NCI-H1105 (cell line): Measurements from ENCODE around the gene ATRIP.
"Not testable (repeated sequence)": the region's sequence is repeated elsewhere in the genome, so short reads cannot be mapped to it uniquely, and the experiment has no call there.

ENCODE experiments used
- DNase-seq: peaks from one replicate; lab custom pipeline; 2025; lab: John Stamatoyannopoulos, UW

ATRIP gene

DNA sequence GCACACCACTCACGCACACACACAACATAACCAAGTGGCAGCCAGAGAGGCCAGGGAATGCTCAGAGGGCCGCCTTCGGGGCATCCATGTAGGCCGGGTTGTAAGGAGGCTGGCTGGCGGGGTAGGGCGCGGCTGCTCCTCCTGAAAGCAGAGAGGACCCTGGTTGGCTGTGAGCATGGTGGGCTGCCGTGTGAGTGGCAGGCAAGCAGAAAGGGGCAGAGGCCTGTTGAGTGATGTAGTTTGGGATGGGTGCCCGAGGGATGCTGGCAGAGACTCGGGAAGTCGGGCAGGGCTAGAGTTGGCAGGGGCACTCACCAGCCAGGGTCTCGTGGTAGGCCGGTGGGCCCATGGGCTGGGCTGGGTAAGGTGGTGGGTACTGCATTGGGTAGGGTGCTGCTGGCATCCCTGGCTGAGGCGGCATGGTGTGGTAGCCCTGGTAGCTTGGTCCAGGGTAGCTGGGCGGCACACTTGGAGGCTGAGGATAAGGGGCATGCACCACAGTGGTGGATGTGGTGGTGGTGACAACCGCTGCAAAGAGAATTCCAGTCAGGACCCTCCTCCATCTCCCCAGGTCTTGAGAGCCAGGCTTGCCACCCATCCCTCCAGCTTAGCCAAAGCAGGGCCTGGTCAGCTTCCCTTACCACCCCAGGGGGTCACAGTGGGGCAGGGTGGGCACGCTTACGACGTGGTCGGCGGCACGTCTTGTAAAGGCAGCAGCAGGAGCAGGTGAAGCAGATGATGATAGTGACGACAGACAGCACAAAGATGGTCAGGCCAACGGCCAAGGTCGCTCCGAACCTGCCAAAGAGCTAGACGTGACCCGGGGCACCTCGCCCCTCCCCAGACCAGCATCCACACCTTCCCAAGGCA lies 22.7 kb downstream of the ATRIP start:
- DNase-seq = no peak

DNA sequence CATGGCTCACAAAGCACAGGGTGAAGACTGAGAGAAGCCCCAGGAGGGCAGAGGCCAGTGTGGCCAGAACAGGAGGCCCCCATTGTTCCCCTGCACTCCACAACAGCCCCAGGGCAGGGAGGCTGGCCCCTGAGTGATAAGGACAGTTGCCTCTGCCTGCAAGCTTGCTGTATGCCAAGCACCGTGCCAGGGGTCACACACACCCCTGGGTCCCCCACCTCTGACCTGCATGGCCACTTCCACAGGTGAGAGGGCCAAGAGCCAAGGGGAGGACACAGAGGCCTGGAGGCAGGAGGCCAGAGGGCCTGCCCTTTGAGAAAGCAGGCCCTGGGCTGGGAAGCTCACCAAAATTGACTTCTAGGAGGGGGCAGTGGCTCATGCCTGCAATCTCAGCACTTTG lies 23.7 kb downstream of the ATRIP start:
- DNase-seq = no peak

DNA sequence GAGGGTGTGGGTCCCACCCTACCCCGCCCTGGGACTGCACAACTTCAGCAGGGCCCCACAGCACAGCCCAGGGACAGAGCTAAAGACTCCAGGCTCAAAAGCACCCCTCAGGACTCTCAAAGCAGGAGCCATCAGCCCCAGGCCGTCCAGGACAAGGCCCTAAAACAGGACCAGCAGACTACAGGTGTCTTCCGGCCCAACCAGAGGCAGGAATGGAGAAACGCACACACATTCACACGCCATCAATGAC lies 26.1 kb downstream of the ATRIP start:
- DNase-seq = no peak

DNA sequence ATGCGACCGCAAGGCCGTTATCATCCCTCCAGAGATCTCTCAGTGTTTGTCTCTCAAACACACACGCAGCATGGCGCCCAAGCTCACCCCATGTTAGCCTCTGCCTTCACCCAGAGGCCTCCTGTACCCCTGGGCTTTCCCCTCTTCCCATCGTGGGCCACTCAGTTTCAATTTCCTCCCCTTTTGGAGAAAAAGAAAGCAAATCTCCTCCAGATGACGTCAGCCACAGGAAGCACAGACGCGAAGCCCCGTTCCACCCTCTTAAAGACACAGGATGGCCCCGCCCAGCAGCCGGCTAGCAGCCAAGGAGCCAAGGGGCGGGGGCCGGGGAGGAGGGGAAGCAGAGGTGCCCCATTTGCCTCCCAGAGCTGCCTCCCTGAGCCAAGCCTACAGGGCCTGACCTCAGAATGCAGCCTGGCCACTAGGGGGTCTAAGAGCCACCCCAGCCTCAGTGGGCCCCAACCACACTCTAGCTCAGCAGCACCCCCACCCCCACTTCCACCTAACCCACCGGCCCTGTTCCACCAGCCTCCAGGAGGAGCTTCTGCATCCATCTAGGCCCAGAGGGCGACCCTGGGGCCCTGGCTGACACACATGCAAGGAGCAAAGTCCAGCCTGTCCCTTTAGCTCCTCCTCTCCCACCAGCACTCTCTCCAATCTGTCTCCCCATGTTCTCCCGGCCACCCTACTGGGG lies 26.5 kb downstream of the ATRIP start:
- DNase-seq = peak; percentile 52

DNA sequence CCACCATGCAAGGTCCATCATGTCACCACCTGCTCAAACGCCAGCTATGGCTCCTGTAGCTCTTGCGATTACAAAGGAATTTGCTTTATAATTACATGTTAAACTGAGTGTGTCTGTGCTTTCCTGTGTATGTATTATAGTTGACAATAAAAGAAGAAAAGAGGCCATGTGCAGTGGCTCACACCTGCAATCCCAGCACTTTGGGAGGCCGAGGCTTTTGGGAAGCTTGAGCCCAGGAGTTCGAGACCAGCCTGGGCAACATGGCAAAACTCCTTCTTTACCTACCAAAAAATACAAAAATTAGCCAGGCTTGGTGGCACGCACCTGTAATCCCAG lies 27.0 kb downstream of the ATRIP start:
- DNase-seq = no peak

DNA sequence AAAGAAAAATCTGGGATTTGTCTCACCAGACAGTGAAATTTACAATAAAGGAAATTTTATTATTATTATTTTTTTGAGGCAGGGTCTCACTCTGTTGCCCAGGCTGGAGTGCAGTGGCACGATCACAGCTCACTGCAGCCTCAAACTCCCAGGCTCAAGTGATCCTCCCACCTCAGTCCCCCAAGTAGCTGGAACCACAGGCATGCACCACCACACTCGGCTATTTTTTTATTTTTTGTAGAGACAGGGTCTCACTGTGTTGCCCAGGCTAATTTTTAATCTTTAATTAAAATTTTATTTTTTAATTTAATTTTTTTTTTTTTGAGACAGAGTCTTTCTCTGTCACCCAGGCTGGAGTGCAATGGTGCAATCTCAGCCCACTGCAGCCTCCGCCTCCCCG lies 27.5 kb downstream of the ATRIP start:
- DNase-seq = not testable (repeated sequence)

DNA sequence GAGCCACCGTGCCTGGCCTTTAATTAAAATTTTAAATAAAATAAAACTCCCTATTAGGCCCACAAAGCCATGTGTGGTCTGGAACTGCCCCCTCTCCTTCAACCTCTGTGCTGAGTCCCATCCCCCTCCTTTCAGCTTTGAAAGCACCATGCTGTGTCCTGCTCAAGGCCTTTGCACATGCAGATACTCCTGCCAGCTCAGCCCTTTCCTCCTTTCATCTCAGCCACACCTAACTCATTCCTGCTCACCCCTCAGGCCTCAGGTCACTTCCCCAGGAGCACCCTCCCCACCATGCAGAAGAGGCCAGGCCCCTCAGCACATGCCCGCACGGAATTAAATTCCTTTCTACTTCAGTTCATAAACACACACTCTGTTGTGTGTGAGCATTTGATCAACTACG lies 28.1 kb downstream of the ATRIP start:
- no peak for DNase-seq

DNA sequence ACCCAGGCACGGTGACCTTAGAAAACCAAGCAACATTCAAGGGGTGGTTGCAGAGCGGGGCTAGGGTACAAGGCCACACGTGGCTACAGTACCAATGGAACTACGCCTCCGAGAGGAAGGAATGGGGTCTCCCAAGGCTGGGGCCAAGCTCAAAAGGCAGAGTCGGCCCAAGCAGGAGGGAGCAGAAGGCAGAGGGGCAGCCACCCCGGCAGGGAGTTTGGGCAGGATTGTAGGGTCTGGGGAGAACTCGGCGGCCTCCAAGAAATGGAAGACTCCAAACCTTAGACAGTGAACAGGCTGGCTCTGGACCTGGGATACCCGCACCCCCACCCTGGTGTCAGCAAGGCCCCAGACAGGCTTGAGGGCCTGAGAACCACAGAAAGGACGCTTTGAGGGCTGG lies 28.7 kb downstream of the ATRIP start:
- no peak for DNase-seq

DNA sequence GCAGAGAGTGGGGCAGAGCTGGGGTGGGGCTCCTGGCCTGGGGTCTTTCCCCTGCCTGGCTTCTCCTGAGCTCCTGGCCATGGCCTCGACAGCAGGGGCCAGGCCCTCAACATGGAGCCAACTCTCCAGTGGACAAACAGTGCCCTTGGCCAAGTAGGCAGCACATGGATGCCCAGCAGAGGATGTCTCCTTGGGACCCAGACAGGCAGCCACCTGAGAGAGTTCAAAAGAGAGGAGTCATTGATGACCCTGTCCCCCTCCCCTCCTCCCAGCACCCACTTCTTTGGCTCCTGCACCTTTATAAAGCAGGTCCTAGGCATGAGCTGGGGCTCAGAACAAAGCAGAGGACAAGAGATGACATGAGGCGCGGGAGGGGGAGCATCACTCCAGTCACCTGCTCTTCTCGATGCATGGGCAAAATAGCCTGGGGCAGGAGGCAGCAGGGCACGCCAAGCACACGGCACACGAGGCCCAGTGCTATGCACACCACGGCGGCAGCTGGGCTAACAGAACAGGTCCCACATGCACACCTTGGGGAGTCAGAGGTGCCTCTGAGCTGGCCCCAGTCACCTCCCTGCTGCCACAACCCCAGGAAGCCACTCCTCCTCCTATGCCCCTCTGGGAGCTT lies 30.0 kb downstream of the ATRIP start:
- no peak for DNase-seq

DNA sequence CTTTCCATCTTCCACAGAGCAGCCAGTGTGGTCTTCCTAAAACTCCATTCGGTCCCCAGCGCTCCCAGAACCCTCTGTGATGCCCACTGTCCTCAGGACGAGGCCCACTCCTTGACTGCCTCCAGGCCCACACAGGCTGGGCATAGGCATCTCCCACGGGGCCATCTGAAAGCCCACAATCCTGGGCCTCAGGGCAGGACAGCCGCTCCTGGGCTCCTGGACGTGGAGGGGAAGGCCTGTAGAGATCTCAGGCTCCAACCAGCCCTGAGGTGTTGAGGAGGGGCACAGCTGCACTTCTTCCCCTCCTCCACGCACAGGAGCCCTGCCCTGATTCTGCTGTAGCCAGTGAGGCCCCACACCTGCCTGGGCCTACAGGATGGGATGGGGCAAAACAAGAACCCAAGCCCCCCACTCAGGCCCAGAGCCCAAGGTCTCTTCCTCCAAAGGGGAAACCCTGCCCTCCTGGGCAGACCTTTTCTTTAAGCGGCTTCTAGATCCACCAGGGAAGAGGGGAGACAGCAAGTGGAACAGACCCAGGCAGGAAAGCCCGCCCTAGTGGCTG lies 31.5 kb downstream of the ATRIP start:
- no peak for DNase-seq

DNA sequence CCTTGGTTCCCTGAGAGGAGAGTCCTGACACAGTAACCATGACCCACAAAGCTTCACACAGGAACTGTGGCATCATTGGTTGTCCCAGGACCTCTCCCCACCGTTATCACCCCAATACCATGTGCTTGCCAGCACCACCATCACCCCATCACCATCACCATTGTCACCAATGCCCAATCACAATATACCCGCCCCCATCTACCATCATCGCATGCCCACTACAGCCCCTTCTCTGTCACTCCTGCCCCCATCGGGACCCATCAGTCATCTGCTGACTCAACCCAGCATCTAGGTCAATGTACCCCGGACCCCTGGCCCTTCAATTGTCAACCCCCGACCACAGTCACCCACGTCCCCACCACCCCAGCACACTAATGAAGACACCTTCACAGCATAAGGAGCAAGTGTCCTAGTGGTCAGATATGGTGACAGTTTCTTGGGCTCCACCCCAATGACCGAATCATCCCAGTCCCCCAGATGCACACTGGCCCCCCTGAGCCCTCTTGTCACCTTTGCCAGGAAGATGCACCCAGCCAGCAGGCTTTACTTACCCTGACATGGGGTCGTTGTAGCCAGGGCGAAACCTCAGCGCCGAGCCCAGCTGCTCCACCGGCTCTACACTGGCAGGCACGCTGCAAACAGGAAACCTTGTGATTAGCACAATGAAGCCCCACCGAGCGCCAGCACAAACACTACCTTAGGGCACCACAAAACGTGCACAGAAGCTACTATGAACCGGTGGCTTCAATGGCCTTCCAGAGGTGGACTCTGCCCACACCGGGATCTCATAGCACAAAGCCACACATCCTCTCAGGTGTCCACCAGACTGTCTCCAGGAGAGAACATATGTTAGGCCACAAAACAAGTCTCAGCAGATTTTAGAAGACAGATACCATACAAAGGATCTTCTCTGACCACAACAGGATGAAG lies 32.4 kb downstream of the ATRIP start:
- no peak for DNase-seq

DNA sequence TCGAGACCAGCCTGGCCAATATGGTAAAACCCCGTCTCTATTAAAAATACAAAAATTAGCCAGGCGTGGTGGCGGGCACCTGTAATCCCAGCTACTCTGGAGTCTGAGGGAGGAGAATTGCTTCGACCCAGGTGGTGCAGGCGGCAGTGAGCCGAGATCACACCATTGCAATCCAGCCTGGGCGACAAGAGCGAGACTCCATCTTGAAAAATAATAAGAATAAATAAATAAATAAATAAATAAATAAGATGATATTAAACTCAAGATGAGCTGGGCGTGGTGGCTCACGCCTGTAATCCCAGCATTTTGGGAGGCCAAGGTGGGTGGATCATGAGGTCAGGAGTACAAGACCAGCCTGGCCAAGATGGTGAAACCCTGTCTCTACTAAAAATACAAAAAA lies 34.4 kb downstream of the ATRIP start:
- not testable (repeated sequence) for DNase-seq

DNA sequence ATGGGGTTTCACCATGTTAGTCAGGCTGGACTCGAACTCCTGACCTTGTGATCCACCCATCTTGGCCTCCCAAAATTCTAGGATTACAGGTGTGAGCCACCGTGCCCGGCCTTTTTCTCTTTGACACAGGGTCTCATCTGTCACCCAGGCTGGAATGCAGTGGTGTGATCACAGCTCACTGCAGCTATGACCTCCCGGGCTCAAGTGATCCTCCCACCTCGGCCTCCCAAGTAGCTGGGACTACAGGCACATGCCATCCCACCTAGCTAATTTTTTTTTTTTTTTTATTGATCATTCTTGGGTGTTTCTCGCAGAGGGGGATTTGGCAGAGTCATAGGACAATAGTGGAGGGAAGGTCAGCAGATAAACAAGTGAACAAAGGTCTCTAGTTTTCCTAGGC lies 36.3 kb downstream of the ATRIP start:
- not testable (repeated sequence) for DNase-seq

DNA sequence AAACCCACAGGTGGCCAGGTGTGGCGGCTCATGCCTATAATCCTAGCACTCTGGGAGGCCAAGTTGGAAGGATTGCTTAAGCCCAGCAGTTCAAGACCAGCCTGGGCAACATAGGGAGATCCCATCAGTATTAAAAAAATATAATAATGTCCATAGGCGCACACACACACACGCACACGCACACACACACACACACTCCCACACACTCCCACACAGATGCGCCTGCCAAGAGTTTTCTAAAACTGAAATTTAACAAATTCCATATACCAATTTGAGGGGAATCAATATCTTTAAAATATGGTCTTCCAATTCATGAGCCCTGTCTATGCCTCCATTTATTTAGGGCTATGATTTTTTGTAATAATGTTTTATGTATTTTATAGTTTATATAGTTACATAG lies 40.4 kb downstream of the ATRIP start:
- DNase-seq = no peak

DNA sequence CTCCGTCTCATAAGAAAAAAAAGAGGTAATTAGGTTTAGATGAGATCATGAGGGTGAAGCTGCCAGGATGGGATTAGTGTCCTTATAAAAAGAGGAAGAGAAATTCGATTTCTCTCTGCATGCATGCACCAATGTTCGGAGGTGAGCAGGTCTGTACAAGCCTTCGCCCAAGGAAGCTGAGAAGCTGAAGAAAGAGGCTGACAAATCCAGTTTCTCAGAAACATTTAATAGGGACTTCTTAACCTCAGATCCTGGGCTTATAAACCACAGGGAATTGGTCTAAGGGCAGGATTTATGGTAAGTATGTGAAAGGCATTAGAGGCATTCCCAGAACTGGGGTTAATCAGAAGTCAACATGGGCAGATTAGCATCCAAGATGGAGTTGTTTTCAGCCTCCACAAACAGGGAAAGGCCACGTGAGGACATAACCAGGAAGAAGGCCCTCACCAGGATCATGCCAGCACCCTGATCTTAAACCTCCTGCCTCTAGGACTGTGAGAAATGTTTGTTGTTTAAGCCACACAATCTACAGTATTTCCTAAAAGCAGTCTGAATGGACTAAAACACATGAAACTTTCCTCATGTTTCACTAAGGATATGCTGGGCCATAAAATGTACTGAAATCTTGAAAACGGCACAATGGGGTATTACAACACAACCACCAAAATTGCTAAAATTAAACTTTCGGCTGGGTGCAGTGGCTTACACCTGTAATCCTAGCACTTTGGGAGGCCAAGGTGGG lies 46.1 kb downstream of the ATRIP start:
- DNase-seq = no peak

DNA sequence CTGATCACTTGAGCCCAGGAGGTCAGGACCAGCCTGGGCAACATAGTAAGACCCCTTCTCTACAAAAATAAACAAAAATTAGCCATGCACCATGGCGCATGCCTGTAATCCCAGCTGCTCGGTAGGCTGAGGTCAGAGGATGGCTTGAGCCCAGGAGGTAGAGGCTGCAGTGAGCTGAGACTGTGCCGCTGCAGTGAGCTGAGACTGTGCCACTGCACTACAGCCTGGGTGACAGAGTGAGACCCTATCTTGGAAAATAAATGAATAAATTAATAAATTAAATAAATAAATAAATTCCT lies 46.6 kb downstream of the ATRIP start:
- no peak for DNase-seq

DNA sequence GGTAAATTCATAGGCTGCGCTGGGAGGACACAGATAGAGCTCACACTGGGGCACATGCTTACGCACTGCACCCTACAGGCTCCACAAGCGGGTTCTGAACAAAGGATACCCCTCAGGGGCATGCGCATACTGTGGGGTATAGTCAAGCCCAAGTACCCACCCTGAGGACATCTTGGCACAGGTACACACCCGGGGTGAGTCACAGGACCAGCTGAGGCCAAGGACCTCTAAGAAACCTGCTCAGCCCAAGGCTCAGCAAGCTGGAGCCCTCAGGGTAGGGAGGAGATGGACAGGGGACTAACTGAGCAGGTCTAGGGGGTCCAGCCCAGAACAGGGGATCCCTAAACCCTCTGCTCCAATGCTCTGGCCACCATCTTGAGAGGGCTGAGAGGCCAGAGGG lies 54.1 kb downstream of the ATRIP start:
- DNase-seq = no peak

DNA sequence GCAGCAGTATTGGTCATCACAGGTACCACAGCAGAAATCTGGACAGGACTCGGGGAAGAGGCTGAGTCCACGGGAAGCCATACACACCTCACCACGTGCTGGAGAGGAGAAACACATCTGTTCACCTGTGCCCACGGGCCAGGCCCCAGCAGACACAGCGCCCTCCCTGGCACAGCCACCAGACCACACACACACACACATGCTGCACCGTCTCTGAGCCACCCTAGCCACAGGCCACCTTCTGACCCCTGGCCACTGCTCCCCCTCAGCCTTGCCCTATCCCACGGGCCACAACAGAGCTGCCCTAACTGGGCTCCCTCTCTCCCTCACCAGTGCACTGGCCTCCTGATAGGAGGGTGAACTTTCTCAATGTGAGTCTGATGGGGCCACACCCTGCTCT lies 54.7 kb downstream of the ATRIP start:
- no peak for DNase-seq

DNA sequence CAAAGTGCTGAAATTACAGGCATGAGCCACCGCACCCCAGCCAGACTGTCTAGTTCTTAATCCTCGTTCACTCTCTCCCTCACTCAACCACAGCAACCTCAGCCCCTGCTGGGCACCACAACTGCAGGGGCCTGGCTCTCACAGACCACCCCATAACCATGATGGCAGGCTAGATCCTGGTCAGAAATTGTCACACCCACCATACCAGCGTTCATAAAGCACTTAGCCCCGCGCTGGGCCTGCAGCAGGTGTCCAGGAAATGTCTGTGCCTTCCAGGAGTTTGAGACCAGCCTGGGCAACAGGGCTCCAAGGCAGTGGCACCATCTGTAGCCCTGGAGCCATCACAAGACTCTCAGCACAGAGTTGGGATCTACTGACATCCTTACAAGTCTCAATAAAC lies 55.6 kb downstream of the ATRIP start:
- no peak for DNase-seq

DNA sequence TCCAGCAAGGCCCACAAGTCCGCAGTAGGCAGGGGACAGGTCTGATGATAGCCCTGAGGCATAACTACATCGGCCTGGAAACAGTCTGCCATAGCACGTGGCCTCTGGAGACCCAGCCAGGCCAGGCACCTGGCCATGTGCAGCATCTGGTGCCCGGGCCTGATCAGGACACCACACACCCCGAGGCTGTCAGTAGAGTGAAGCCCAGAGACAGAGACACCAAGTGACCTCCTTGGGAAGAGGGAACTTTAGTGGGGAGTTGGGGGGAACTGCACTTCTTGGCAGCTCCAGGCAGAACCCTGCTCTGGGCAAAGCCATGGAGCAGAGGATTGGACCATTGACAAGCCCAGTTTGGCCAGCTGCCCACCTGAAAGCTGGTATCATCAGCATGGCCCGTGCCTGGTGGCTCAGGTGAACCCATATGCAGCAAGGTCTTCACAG lies 56.2 kb downstream of the ATRIP start:
- no peak for DNase-seq

DNA sequence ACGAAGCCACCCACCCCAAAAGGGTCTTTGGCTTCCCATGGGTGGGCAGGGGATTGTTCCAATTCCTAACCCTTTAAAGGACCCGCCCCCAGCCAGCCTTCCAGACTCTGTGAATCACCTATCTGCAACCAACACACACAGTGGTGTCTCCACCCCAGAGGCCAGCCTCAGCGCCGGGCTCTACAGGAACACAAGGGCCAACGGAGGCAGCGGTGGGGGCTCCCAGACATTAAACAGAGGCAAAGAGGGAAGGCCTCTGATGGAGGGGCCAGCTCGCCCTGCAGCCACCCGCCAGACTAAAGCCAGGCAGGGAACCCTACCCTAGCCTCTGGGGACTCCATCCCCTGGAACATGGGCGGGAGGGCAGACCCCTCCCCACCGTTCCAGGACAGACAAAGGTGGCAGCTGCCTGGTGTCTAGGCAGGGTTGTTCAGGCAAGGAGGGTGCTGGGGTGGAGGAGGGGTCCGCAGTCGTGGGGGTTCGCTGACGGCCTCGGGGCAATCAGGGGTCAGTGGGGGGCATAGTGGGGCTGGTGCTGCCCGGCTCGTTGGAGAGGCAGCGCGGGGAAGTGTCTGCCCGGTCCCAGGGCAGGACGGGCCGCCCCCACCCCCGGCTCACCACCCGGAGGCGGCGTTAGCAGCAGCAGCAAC lies 57.0 kb downstream of the ATRIP start:
- DNase-seq = no peak
